Loucy (cell line): ENCODE measurements around the gene SCAMP4.

Source experiments
- H2AFZ ChIP-seq: fragments of 200-600 bp; sonication (generic); 2 replicates; pipeline ENCODE4 v1.6.0; 2016; ENCODE audit warnings: antibody characterized with exemption, mild to moderate bottlenecking, low read length, moderate library complexity
- H3F3A ChIP-seq: fragments of 200-600 bp; 2 replicates; pipeline ENCODE4 v1.6.0; 2016; ENCODE audit warnings: antibody characterized with exemption, low read depth, mild to moderate bottlenecking
- H3K27me3 ChIP-seq: fragments of 200-600 bp; sonication (generic); 2 replicates; pipeline ENCODE4 v1.6.1; 2014; ENCODE audit warnings: low read length, mild to moderate bottlenecking; ENCODE audit not compliant: insufficient read depth, poor library complexity, severe bottlenecking
- H3K36me3 ChIP-seq: fragments of 200-600 bp; sonication (generic); 2 replicates; pipeline ENCODE4 v1.6.1; 2016; ENCODE audit warnings: low read length; ENCODE audit not compliant: insufficient read depth
- H3K4me1 ChIP-seq: fragments of 200-600 bp; sonication (generic); 2 replicates; pipeline ENCODE4 v1.5.1; 2014; ENCODE audit warnings: low read length, mild to moderate bottlenecking; ENCODE audit not compliant: insufficient read depth, poor library complexity, severe bottlenecking
- H3K4me2 ChIP-seq: fragments of 200-600 bp; sonication (generic); 2 replicates; pipeline ENCODE4 v1.6.0; 2014; ENCODE audit warnings: antibody characterized with exemption, low read length, low read depth, mild to moderate bottlenecking; ENCODE audit not compliant: poor library complexity, severe bottlenecking
- H3K4me3 ChIP-seq: fragments of 200-600 bp; sonication (generic); 2 replicates; pipeline ENCODE4 v1.5.1; 2014; ENCODE audit warnings: low read length, mild to moderate bottlenecking, mixed read lengths; ENCODE audit not compliant: poor library complexity, severe bottlenecking
- H3K79me2 ChIP-seq: fragments of 200-600 bp; sonication (generic); 2 replicates; pipeline ENCODE4 v1.6.1; 2014; ENCODE audit warnings: low read length; ENCODE audit not compliant: insufficient read depth
- H3K9ac ChIP-seq: fragments of 200-600 bp; sonication (generic); 2 replicates; pipeline ENCODE4 v1.6.0; 2014; ENCODE audit warnings: mild to moderate bottlenecking, low read depth, low read length, moderate library complexity; ENCODE audit not compliant: poor library complexity, severe bottlenecking
- H3K9me2 ChIP-seq: fragments of 200-600 bp; sonication (generic); replicated peaks from 2 replicates; pipeline ENCODE4 v1.6.1; 2016; ENCODE audit warnings: low read depth, low read length, mixed read lengths
- H3K9me3 ChIP-seq: fragments of 200-600 bp; sonication (generic); 2 replicates; pipeline ENCODE4 v1.6.1; 2014; ENCODE audit warnings: mild to moderate bottlenecking, antibody characterized with exemption, low read length, low read depth; ENCODE audit not compliant: insufficient read depth
- H4K20me1 ChIP-seq: fragments of 200-600 bp; sonication (generic); 2 replicates; pipeline ENCODE4 v1.6.0; 2014; ENCODE audit warnings: antibody characterized with exemption, low read length, mild to moderate bottlenecking; ENCODE audit not compliant: insufficient read depth, poor library complexity, severe bottlenecking
- EZH2phosphoT487 ChIP-seq: fragments of 200-600 bp; IDR thresholded peaks from 2 replicates; pipeline ENCODE4 v1.6.1; 2018; ENCODE audit warnings: antibody characterized with exemption, mild to moderate bottlenecking, moderate library complexity, borderline replicate concordance
- TF ChIP-seq, protein P1 (sequence below): fragments of 200-600 bp; sonication (generic); conservative IDR thresholded peaks from 2 replicates; pipeline ENCODE4 v1.5.1; 2014; ENCODE audit warnings: mild to moderate bottlenecking, antibody characterized with exemption, low read length

SCAMP4 gene

DNA sequence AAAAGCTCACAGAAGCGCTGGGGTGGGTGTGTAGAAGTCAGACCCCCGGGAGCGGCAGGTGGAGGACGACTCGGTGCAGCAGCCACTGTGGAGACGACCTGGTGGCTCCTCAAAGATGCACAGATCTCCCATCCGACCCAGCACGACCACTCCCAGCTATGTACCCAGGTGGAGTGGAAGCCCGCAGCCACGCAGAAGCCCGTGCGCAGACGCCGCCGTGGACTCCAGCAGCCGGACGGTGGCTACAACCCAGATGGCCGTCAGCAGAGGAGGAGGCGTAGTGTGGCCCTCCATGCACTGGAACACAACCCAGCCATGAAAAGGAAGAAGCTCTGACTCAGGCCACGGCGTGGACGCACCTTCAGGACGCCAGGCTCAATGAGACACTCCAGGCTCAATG lies 57.5 kb downstream of the SCAMP4 start:
- Histone ChIP-seq H3K4me2 (no peak overlapping the region), H3K9me3 (no peaks in the 10 kb centered on the region), H3K4me3 (no peak overlapping the region), H4K20me1 (peaks cover 39% of the 10 kb centered on the region), H2AFZ (no peak overlapping the region), H3K4me1 (no peaks in the 10 kb centered on the region), H3F3A (no peaks in the 10 kb centered on the region), H3K9ac (no peak overlapping the region), H3K79me2 (peaks cover 44% of the 10 kb centered on the region; the same call in 1 of the 2 replicates), H3K36me3 (peaks cover 12% of the 10 kb centered on the region; the same call in 1 of the 2 replicates), H3K27me3 (no peaks in the 10 kb centered on the region), H3K9me2 (no peaks in the 10 kb centered on the region)
- TF ChIP-seq, protein P1, sequence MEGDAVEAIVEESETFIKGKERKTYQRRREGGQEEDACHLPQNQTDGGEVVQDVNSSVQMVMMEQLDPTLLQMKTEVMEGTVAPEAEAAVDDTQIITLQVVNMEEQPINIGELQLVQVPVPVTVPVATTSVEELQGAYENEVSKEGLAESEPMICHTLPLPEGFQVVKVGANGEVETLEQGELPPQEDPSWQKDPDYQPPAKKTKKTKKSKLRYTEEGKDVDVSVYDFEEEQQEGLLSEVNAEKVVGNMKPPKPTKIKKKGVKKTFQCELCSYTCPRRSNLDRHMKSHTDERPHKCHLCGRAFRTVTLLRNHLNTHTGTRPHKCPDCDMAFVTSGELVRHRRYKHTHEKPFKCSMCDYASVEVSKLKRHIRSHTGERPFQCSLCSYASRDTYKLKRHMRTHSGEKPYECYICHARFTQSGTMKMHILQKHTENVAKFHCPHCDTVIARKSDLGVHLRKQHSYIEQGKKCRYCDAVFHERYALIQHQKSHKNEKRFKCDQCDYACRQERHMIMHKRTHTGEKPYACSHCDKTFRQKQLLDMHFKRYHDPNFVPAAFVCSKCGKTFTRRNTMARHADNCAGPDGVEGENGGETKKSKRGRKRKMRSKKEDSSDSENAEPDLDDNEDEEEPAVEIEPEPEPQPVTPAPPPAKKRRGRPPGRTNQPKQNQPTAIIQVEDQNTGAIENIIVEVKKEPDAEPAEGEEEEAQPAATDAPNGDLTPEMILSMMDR = no peak
- TF ChIP-seq EZH2phosphoT487 = no peak

DNA sequence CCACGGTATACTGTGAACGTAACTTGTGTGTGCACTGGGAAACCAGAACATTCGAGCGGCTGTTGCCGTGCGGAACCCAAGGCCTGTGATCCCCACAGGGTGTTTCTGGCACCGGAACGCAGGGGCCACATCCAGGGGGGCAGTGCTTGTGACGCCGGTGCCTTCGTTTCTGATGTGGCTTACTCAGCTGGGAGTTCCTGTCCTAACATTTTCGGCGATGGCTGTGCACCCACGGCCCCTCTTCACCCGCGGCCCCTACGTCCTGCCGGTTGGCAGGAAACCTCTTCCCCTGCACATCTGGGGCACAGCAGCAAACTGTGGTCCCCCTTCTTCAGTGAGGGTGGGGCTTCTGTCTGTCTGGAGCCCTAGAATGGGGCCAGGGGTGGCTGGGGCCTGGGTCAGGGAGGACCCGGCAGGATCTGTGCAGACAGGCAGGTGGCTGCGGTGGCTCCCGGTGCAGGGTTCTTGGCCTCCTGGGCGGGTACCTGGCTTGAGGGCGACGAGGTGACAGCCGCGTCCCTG lies 61.9 kb downstream of the SCAMP4 start:
- TF ChIP-seq, protein P1 = no peak
- no peak for TF ChIP-seq EZH2phosphoT487
- no peak overlapping the region for H3K4me2 ChIP-seq
- H3K36me3 ChIP-seq = peaks cover 34% of the 10 kb centered on the region; the same call in 1 of the 2 replicates
- no peaks in the 10 kb centered on the region for H3K9me3 ChIP-seq
- H3F3A ChIP-seq = no peaks in the 10 kb centered on the region
- H3K27me3 ChIP-seq = no peaks in the 10 kb centered on the region
- H3K9ac ChIP-seq = no peak overlapping the region
- H3K4me1 ChIP-seq = no peaks in the 10 kb centered on the region
- no peak overlapping the region for H2AFZ ChIP-seq
- peaks cover 39% of the 10 kb centered on the region; the same call in 1 of the 2 replicates for H3K79me2 ChIP-seq
- H4K20me1 ChIP-seq = peaks cover 36% of the 10 kb centered on the region
- no peaks in the 10 kb centered on the region for H3K9me2 ChIP-seq
- no peak overlapping the region for H3K4me3 ChIP-seq

DNA sequence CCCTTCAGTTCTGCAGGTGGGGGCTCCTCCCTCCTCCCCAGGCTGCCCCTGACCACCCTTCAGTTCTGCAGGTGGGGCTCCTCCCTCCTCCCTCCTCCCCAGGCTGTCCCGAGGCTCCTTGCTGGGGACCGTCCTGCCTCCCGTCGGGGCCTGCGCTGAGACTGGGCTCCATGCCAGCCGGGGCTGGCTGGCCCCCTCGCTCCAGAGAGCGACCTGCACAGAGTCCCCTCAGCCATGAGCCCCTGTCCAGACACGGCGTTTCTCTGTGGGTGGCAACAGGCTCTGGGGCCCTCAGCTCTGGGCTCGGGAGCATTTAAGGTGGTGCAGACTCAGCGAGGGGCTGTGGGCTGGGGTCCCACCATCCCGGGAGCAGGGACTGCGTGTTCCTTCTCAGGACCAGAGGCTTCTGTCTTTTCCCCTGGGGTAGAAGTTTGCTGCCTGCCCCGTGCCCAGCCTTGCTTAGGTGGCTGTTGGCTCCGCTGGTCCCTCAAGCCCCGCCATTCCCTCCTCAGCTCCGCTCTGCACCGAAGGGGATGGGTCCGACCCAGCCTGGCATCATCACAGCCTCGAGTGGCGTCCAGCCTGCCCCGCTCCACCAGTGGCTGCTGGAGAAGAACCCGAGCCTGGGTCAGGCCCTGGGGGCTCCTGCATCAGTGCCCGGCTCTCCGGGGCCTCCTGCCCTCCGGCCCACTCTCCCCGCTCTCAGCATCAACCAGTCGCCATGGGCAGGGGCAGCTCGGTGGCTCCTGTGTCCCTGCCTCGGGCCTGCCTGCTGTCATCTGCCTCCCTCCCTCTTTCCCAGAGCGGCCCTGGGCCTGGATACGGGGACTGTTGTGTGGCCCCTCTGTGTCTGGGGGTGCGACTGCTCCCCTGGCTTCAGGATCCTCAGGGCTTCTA lies 63.3 kb downstream of the SCAMP4 start:
- peaks cover 27% of the 10 kb centered on the region; the same call in 1 of the 2 replicates for H3K36me3 ChIP-seq
- no peaks in the 10 kb centered on the region for H3K9me2 ChIP-seq
- H4K20me1 ChIP-seq = peaks cover 37% of the 10 kb centered on the region
- H3K27me3 ChIP-seq = no peaks in the 10 kb centered on the region
- no peaks in the 10 kb centered on the region for H3K4me1 ChIP-seq
- H3K4me2 ChIP-seq = no peak overlapping the region
- H3K79me2 ChIP-seq = peaks cover 48% of the 10 kb centered on the region; the same call in 1 of the 2 replicates
- H2AFZ ChIP-seq = no peak overlapping the region
- H3K9ac ChIP-seq = no peak overlapping the region
- no peak overlapping the region for H3K4me3 ChIP-seq
- no peaks in the 10 kb centered on the region for H3F3A ChIP-seq
- TF ChIP-seq EZH2phosphoT487 = no peak
- TF ChIP-seq, protein P1 = no peak
- H3K9me3 ChIP-seq = no peaks in the 10 kb centered on the region
